Measurements from ENCODE around the gene TUBA3C. TPM values are rescaled to one million over a fixed set of nuclear protein-coding genes. Genes with fewer than 3 reads are reported as not detected.

Gene TUBA3C
- total RNA-seq, 2 donors from 2014 or later, result 87.1 TPM; not detected in 1

DNA sequence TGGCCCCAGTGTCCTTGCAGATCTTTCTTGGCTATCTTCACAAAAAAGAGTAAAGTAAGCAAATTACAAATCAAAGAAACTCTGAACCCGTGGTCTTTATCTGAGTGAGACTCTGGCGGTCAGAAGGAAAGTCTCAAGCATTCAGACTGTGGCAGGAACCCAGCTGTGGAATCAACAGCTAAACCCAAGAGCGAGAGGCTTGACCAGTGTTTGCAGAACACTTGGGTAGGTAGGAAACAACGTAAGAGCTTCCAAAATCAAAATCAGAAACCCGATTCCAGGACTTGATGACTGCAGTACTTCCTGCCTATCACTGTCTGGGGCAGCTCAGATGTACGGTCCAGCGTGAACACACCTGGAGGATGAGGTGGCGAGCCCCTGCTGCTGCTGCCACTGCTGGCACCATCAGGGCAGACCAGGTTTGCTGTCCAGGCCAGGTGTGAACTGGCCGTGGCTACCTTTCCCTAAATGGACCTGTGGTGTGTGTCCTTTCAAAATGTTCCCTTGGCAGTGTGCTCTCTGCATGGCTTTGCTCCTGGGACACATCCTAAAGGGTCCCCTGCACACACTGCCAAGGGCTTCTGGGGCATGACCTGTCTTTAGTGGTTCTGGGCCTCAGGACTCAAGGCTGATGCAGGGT, 9.5 kb downstream of the TUBA3C start:
- H3K4me1 ChIP-seq (replicated peaks), result no peaks in the 10 kb centered on the region
- 71% methylated on average over 9 of the region's 9 CpGs for WGBS

DNA sequence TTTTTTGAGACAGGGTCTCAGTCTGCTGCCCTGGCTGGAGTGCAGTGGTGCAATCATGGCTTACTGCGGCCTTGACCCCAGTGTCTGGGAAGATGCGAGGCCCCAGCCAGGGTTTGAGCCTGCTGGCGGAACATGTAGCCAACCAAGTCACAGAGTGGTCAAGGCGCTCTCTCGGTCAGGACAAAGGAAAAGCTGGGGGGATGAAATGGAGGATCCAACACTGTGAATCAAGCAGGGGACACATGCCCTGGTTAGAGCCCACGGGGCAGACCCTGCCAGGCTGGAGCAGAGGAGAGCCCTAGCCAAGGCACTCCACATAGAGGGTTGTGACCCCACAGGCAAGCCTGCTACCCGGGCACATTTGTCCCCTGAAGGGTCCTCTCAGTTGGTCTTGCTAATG, 10.1 kb downstream of the TUBA3C start:
- no peak for DNase-seq (ENCODE audit: low spot score)
- TF ChIP-seq POLR2A (IDR thresholded peaks at IDR 0.05) (no peak), POLR2AphosphoS5 (IDR thresholded peaks at IDR 0.05) (no peak)
- TF ChIP-seq, protein P1, sequence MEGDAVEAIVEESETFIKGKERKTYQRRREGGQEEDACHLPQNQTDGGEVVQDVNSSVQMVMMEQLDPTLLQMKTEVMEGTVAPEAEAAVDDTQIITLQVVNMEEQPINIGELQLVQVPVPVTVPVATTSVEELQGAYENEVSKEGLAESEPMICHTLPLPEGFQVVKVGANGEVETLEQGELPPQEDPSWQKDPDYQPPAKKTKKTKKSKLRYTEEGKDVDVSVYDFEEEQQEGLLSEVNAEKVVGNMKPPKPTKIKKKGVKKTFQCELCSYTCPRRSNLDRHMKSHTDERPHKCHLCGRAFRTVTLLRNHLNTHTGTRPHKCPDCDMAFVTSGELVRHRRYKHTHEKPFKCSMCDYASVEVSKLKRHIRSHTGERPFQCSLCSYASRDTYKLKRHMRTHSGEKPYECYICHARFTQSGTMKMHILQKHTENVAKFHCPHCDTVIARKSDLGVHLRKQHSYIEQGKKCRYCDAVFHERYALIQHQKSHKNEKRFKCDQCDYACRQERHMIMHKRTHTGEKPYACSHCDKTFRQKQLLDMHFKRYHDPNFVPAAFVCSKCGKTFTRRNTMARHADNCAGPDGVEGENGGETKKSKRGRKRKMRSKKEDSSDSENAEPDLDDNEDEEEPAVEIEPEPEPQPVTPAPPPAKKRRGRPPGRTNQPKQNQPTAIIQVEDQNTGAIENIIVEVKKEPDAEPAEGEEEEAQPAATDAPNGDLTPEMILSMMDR (IDR thresholded peaks at IDR 0.05), result no peak
- H3K9me3 ChIP-seq, result no peaks in the 10 kb centered on the region
- WGBS, result 85% methylated on average over 7 of the region's 7 CpGs
- H3K4me1 ChIP-seq (replicated peaks), result no peaks in the 10 kb centered on the region
- no peaks in the 10 kb centered on the region for H3K36me3 ChIP-seq
- intact Hi-C loops (cut with DNase I), result no loop called here
- no peak overlapping the region for H3K4me3 ChIP-seq
- no peak overlapping the region for H3K27ac ChIP-seq
- no peaks in the 10 kb centered on the region for H3K27me3 ChIP-seq (replicated peaks; ENCODE audit: insufficient read depth)

More for the DNA sequence above, 9.5 kb downstream of the TUBA3C start:
- H3K27me3 ChIP-seq (replicated peaks; ENCODE audit: insufficient read depth), result no peaks in the 10 kb centered on the region
- H3K36me3 ChIP-seq, result no peaks in the 10 kb centered on the region
- no peak for TF ChIP-seq POLR2A (IDR thresholded peaks at IDR 0.05)
- no peak overlapping the region for H3K27ac ChIP-seq
- no peaks in the 10 kb centered on the region for H3K9me3 ChIP-seq
- DNase-seq (ENCODE audit: low spot score), result no peak
- intact Hi-C loops (cut with DNase I), result no loop called here
- H3K4me3 ChIP-seq, result no peak overlapping the region

DNA sequence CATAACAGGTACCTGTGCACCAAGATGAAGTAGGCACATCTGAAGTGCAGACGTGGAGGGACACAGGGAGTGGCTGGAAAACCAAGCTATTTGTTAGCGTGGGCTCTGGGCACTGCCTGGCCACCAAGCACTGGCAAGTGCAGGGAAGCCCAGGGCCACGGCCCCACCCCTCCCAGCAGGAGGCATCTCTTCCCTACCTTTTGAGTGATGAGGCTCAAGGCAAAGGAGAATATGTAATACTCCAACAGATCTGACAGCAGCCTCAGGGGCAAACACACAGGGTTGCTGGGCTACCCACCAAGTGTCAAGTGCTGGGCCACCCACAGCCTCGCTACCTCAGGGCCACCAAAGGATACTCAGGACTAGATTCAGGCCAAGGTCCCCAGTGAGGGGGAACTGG, 11.6 kb downstream of the TUBA3C start:
- H3K36me3 ChIP-seq, result no peaks in the 10 kb centered on the region
- H3K27ac ChIP-seq, result no peak overlapping the region
- H3K9me3 ChIP-seq, result no peaks in the 10 kb centered on the region
- TF ChIP-seq POLR2AphosphoS5 (IDR thresholded peaks at IDR 0.05) (no peak), POLR2A (IDR thresholded peaks at IDR 0.05) (no peak)
- TF ChIP-seq, protein P1 (IDR thresholded peaks at IDR 0.05), result no peak
- DNase-seq (ENCODE audit: low spot score), result no peak
- no peak overlapping the region for H3K4me3 ChIP-seq
- WGBS, result 60% methylated on average over 4 of the region's 4 CpGs
- no peaks in the 10 kb centered on the region for H3K4me1 ChIP-seq (replicated peaks)
- intact Hi-C loops (cut with DNase I), result no loop called here
- no peaks in the 10 kb centered on the region for H3K27me3 ChIP-seq (replicated peaks; ENCODE audit: insufficient read depth)

DNA sequence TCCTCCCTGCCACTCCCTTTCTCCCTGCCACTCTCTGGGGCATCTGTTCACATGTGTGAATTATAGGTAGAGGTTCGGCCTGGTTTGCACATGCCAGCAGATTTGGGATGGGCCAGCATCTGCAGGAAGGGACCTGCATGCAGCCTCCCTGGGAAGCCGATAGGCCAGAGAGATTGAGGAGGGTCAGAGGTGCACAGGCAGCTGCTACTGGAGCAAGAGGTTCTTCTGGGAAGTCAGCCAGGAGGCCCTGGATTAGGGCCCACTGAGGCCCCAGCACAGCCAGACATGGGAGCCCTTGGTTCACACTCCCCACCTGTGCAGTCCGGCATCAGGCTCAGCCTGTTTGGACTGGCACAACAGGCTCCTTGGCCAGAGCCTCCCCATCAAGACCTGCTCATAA, 12.1 kb downstream of the TUBA3C start:
- intact Hi-C loops (cut with DNase I), result no loop called here
- no peaks in the 10 kb centered on the region for H3K36me3 ChIP-seq
- no peaks in the 10 kb centered on the region for H3K27me3 ChIP-seq (replicated peaks; ENCODE audit: insufficient read depth)
- WGBS, result 92% methylated on average over 3 of the region's 3 CpGs
- H3K4me1 ChIP-seq (replicated peaks), result no peaks in the 10 kb centered on the region
- H3K4me3 ChIP-seq, result no peak overlapping the region
- TF ChIP-seq, protein P1 (IDR thresholded peaks at IDR 0.05), result no peak
- no peak for DNase-seq (ENCODE audit: low spot score)
- no peak overlapping the region for H3K27ac ChIP-seq
- H3K9me3 ChIP-seq, result no peaks in the 10 kb centered on the region

DNA sequence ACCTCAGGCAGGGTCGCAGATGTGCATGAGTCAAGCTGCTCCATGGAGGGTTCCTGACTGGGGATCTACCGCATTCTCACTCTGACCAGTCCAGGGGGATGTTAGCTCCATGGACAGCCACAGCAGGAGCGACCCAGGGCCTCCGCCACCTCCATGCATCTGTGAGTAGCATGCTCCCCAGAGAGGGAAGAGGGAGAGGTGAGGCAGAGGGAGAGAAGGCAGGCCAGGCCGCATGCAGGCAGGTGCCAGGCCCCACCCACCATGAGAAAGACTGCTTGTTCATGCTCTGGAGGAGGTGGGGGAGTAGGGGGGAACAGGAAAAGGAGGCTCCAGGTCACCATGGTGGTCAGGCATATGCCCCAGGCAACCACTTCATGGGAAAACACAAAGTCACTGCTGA, 20.3 kb downstream of the TUBA3C start:
- no peaks in the 10 kb centered on the region for H3K27me3 ChIP-seq (replicated peaks; ENCODE audit: insufficient read depth)
- no peaks in the 10 kb centered on the region for H3K36me3 ChIP-seq
- DNase-seq (ENCODE audit: low spot score), result no peak
- no peaks in the 10 kb centered on the region for H3K4me1 ChIP-seq (replicated peaks)
- H3K9me3 ChIP-seq, result no peaks in the 10 kb centered on the region
- no peak for TF ChIP-seq POLR2A (IDR thresholded peaks at IDR 0.05)
- TF ChIP-seq POLR2AphosphoS5 (IDR thresholded peaks at IDR 0.05), result no peak
- TF ChIP-seq, protein P1 (IDR thresholded peaks at IDR 0.05), result no peak
- no peak overlapping the region for H3K27ac ChIP-seq
- intact Hi-C loops (cut with DNase I), result no loop called here
- WGBS, result 80% methylated on average over 5 of the region's 5 CpGs
- H3K4me3 ChIP-seq, result no peak overlapping the region
